HCT116 (cell line): ENCODE measurements around the gene RNF166. TPM values are rescaled to one million over a fixed set of nuclear protein-coding genes. Genes with fewer than 3 reads are reported as not detected.

Experiments used
- ATAC-seq: fragments of 200-7000 bp; cut with Tn5 transposase; 2 replicates; pipeline ENCODE4 v1.9.1; 2020; ENCODE audit warnings: mild to moderate bottlenecking, moderate library complexity
- BruUV-seq: library from RNA; stranded (reverse); fragments of 400-500 nt; replicated peaks from 2 replicates; lab custom pipeline; 2021; lab: Mats Ljungman, UMichigan
- CTCF ChIA-PET: fragments of 300-600 bp; sonication (Branson Sonifier 250); formaldehyde crosslinking; loops from one replicate; lab custom pipeline; 2021; ENCODE audit warnings: antibody characterized with exemption; lab: Charles Lee
- POLR2A ChIA-PET: fragments of 300-600, 350-600 bp; sonication (Branson Sonifier 250); formaldehyde crosslinking; loops from one replicate; lab custom pipeline; 2021; ENCODE audit warnings: antibody characterized with exemption; lab: Charles Lee
- RAD21 ChIA-PET, 2 experiments: fragments of 300-600 bp; sonication (Branson Sonifier 250); formaldehyde crosslinking; loops; one replicate each; lab custom pipeline; 2023; ENCODE audit warnings: low total read pairs in 2 of 2; ENCODE audit not compliant: uncharacterized antibody in 2 of 2, unreplicated experiment in 2 of 2, low non-redundant PET in 1 of 2; lab: Charles Lee
- DNase-seq: peaks from one replicate; pipeline ENCODE4 v3.0.0-alpha.2; 2010; ENCODE audit warnings: low read depth, low spot score
- H2AFZ ChIP-seq: fragments of 200-600 bp; shearing (Covaris generic), sonication (generic); 2 replicates; pipeline ENCODE4 v1.6.1; 2017; ENCODE audit warnings: low read depth, mixed run types, mixed read lengths, antibody characterized with exemption, low read length; ENCODE audit not compliant: poor library complexity, severe bottlenecking
- H3K27ac ChIP-seq: 2 replicates; pipeline ENCODE4 v1.5.1; 2012; ENCODE audit warnings: low read depth, low read length
- H3K27me3 ChIP-seq: fragments of 200-600 bp; sonication (generic); 2 replicates; pipeline ENCODE4 v1.6.1; 2016; ENCODE audit warnings: mixed run types, low read length, mixed read lengths; ENCODE audit not compliant: insufficient read depth
- H3K36me3 ChIP-seq, 2 experiments: fragments of 200-500 bp in 1 of 2; fragments of 200-600 bp in 1 of 2; sonication (Bioruptor generic) in 1 of 2; sonication (generic) in 1 of 2; 2 replicates each; pipeline versions ENCODE4 v1.5.1 to v1.6.1; 2014 to 2016; ENCODE audit warnings: low read length in 2 of 2, inconsistent platforms in 1 of 2, mixed read lengths in 1 of 2, mixed run types in 1 of 2; ENCODE audit not compliant: insufficient read depth in 2 of 2, control insufficient read depth in 1 of 2
- H3K4me1 ChIP-seq, 2 experiments: fragments of 200-600 bp in 1 of 2; sonication (generic) in 1 of 2; 2 replicates each; pipeline versions ENCODE4 v1.5.1 to v1.6.1; 2012 to 2017; ENCODE audit warnings: low read length in 2 of 2, inconsistent platforms in 1 of 2, mild to moderate bottlenecking in 1 of 2, mixed read lengths in 1 of 2, mixed run types in 1 of 2, moderate library complexity in 1 of 2; ENCODE audit not compliant: insufficient read depth in 2 of 2, control insufficient read depth in 1 of 2
- H3K4me2 ChIP-seq: fragments of 200-600 bp; sonication (generic); 2 replicates; pipeline ENCODE4 v1.6.1; 2017; ENCODE audit warnings: mixed run types, low read length, mixed read lengths
- H3K4me3 ChIP-seq, 2 experiments: fragments of 200-600 bp in 1 of 2; sonication (generic) in 1 of 2; replicated peaks in 1 of 2; 2 replicates each; pipeline ENCODE4 v1.5.1; 2011 to 2016; ENCODE audit warnings: low read length in 2 of 2, control low read depth in 1 of 2, low read depth in 1 of 2, mild to moderate bottlenecking in 1 of 2, mixed read lengths in 1 of 2, mixed run types in 1 of 2
- H3K79me2 ChIP-seq: fragments of 200-600 bp; sonication (generic); 2 replicates; pipeline ENCODE4 v1.6.1; 2017; ENCODE audit warnings: mild to moderate bottlenecking, mixed run types, low read length, moderate library complexity, mixed read lengths; ENCODE audit not compliant: insufficient read depth
- H3K9ac ChIP-seq: fragments of 200-600 bp; sonication (generic); 2 replicates; pipeline ENCODE4 v1.6.1; 2016; ENCODE audit warnings: low read length, mixed read lengths
- H3K9me2 ChIP-seq: fragments of 200-600 bp; sonication (generic), shearing (Covaris generic); 2 replicates; pipeline ENCODE4 v1.6.1; 2017; ENCODE audit warnings: mixed run types, mild to moderate bottlenecking, moderate library complexity; ENCODE audit not compliant: insufficient read depth
- H3K9me3 ChIP-seq, 2 experiments: fragments of 200-500 bp in 1 of 2; fragments of 200-600 bp in 1 of 2; sonication (Bioruptor generic) in 1 of 2; sonication (generic) in 1 of 2; 2 replicates each; pipeline ENCODE4 v1.6.1; 2014 to 2017; ENCODE audit warnings: low read length in 2 of 2, mixed read lengths in 2 of 2, inconsistent platforms in 1 of 2, low read depth in 1 of 2, mild to moderate bottlenecking in 1 of 2, mixed run types in 1 of 2, moderate library complexity in 1 of 2; ENCODE audit not compliant: control insufficient read depth in 1 of 2, insufficient read depth in 1 of 2
- H4K20me1 ChIP-seq: fragments of 200-600 bp; sonication (generic), shearing (Covaris generic); 2 replicates; pipeline ENCODE4 v1.6.1; 2017; ENCODE audit warnings: mixed run types, mild to moderate bottlenecking, moderate library complexity; ENCODE audit not compliant: insufficient read depth
- CTCF ChIP-seq, 3 experiments: fragments of 200-600 bp in 1 of 3; sonication (generic) in 1 of 3; IDR thresholded peaks in 2 of 3; conservative IDR thresholded peaks in 1 of 3; 2 replicates each; pipeline ENCODE4 v1.5.1; 2012 to 2017; ENCODE audit warnings: low read depth in 2 of 3, low read length in 2 of 3, antibody characterized with exemption in 1 of 3, borderline replicate concordance in 1 of 3, control low read depth in 1 of 3, mild to moderate bottlenecking in 1 of 3, mixed read lengths in 1 of 3, mixed run types in 1 of 3, moderate library complexity in 1 of 3; ENCODE audit not compliant: insufficient read depth in 1 of 3
- EGR1 ChIP-seq: IDR thresholded peaks from 2 replicates; pipeline ENCODE4 v1.6.1; 2012; ENCODE audit warnings: low read depth
- RAD21 ChIP-seq: IDR thresholded peaks from 2 replicates; pipeline ENCODE4 v1.6.1; 2012; ENCODE audit warnings: low read depth, mild to moderate bottlenecking
- SRF ChIP-seq: IDR thresholded peaks from 2 replicates; pipeline ENCODE4 v1.6.1; 2012; ENCODE audit warnings: low read depth
- TCF7L2 ChIP-seq: IDR thresholded peaks from 2 replicates; pipeline ENCODE4 v1.7.0; 2011; ENCODE audit warnings: borderline replicate concordance, inconsistent platforms; ENCODE audit not compliant: insufficient read depth, insufficient read length; ENCODE audit errors: extremely low read depth
- ZFX ChIP-seq: fragments of 450-650 bp; IDR thresholded peaks from 2 replicates; pipeline ENCODE4 v1.6.1; 2017
- intact Hi-C: fragments of 100-400 bp; cut with micrococcal nuclease; formaldehyde crosslinking; loops from 2 replicates; pipeline ENCODE4 v1.10.0; 2022
- total RNA-seq: library from RNA; stranded (reverse); gene quantifications from one replicate; pipeline ENCODE4 v1.2.1, GENCODE V29; 2021; ENCODE audit not compliant: unreplicated experiment

RNF166 gene
- total RNA-seq, 1 experiment from 2014 or later, result 39.4 TPM

GRCh38 chr16:88662843-88663606 is 43.2 kb downstream of the RNF166 start, which contains the start of gene MVD (continued):
- 0 out of 6 replicates have a peak, but pooled peaks of 1 of the 3 experiments have one; percentile 1 for TF ChIP-seq CTCF (IDR thresholded peaks at IDR 0.05 in 2 of 3, conservative IDR thresholded peaks at IDR 0.05 in 1 of 3; ENCODE audit: borderline replicate concordance in 1 of 3, insufficient read depth in 1 of 3, low read depth in 2 of 3, low read length in 2 of 3)
- no peak for TF ChIP-seq RAD21
- TF ChIP-seq TCF7L2, result peak; percentile 66
- no peak for TF ChIP-seq EGR1

GRCh38 chr16:88662222-88662842 is 43.9 kb downstream of the RNF166 start:
- Histone ChIP-seq H3K4me1 (peaks cover 4 to 21% of the 10 kb centered on the region in 2 experiments; a peak in 3 of 4 replicates), H3K27ac (peak overlapping the region; percentile 96), H3K9ac (peak overlapping the region; percentile 92), H3K9me2 (no peaks in the 10 kb centered on the region), H3K9me3 (no peaks in the 10 kb centered on the region), H3K4me3 (peak overlapping the region; percentile 73 to 98), H3K27me3 (no peaks in the 10 kb centered on the region), H2AFZ (no peak overlapping the region), H3K36me3 (peaks cover 4% of the 10 kb centered on the region in 2 experiments; a peak in 1 of 4 replicates), H3K79me2 (peaks cover 36% of the 10 kb centered on the region), H3K4me2 (peak overlapping the region; percentile 92), H4K20me1 (no peaks in the 10 kb centered on the region)
- no peak for DNase-seq
- intact Hi-C loops, result no loop called here
- ChIA-PET RAD21 (no interaction called here), POLR2A (interaction anchor here (1.0 kb wide), 2 partner anchors 69 to 112 kb away, joined by 3 read pairs; no protein-coding TSS in a partner anchor), CTCF (interaction anchor here (1.3 kb wide), 2 partner anchors 10 to 75 kb away, joined by 5 to 7 read pairs; no protein-coding TSS in a partner anchor)
- TSS peak; percentile 79 for BruUV-seq
- ATAC-seq, result peak; percentile 3; the same call in 1 of the 2 replicates
- TF ChIP-seq SRF, result no peak
- 0 out of 2 replicates have a peak, but pooled peaks have one; percentile 55 for TF ChIP-seq ZFX
